GM21367 (cell line): ENCODE data around the gene LYRM7.
"Not testable (repeated sequence)": the region's sequence is repeated elsewhere in the genome, so short reads cannot be mapped to it uniquely, and the experiment has no call there.

ENCODE experiments used
- ATAC-seq: cut with Tn5 transposase; IDR thresholded peaks from one replicate; pipeline ENCODE4 v1.9.1; 2021; ENCODE audit not compliant: unreplicated experiment

The LYRM7 gene

DNA sequence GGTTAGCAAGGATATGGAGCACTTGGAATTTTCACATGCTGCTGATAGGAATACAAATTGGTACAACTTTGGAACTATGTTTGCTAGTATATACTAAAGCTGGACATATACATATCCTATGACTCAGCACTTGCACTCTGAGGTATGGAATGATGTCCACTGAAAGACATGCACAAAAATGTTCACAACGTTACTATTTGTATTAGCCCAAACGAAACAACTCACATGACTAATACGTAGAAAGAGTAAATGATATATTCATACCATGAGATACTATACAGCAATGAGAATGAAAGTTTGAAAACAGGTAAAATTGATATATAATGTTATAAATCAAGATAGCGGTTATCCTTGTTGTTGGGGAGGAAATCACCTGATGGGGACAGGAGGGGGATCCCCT is 47.6 kb downstream of the LYRM7 start:
- ATAC-seq, result no peak

DNA sequence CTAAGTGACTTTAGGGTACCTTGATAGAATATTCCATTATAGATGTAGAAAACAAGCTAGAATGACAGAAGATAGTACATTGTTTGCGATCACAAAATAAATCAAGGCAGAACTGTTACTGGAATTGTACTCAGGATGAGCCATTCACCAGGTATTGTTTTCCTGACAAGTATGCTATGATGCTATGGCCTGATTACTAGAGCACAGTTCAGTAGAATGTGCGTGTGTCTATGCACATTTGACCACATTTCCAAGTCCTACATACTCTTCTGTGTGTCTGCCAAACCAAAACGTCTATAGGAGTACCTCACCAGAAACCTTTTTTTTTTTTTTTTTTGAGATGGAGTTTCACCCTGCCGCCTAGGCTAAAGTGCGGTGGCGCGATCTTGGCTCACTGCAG is 49.8 kb downstream of the LYRM7 start:
- no peak for ATAC-seq

DNA sequence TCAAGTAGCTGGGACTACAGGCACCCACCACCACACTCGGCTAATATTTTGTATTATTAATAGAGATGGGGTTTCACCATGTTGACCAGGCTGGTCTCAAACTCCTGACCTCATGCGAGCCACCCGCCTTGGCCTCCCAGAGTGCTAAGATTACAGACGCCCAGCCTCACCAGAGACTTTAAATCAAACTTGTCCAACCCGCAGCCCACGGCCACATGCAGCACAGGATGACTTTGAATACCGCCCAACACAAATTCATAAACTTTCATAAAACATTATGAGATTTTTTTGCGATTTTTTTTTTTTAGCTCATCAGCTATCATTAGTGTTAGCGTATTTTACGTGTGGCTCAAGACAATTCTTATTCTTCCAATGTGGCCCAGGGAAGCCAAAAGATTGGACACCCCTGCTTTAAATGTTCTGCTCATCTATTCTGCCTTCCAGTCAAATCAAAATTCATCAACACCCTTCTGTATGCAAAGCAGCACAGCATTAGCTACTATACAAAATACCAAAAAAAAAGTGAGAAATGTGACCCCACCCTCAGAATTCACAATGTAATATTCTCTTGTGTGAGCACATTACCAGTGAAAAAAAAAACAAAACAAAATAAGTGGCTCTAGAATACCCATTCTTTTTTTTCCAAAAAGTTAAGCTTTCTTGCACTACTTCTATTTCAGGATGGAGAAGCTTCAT is 50.4 kb downstream of the LYRM7 start:
- ATAC-seq, result no peak

DNA sequence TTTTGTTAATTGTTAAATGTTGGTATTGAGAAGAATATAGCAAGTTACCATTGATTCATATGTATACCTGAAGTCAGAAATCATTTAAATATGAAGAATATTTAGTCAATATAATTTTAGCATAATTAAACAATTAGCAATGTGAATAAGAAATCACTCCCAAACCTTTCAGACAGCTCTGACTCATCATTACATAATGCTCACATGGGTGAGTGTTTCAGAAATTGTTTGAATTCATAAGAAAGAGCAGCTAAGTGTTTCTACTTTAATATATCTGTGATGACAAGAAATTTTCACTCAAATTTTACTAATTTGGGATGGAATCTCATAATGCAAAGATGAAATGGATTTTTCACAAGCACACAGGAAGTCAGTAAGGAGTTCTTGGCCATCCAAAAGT is 51.1 kb downstream of the LYRM7 start:
- no peak for ATAC-seq

DNA sequence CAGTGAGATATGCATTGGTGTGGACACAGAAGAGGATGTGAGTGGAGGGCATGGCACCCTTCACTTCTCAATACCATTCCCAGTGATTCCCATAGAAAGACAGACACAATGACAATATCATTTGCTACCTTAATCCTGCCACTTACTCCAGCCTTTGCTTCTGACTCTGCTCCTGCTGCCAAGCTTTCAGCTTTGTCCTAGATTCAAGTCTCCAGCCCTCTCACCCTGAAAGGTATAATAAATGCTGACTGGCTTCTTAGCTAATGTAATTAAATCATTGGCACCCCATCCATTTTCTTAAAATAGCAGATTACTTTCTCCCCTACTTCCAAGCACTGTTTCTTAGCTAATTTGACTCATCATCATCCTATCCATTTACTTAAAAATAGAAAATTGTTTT is 52.0 kb downstream of the LYRM7 start:
- ATAC-seq, result no peak

DNA sequence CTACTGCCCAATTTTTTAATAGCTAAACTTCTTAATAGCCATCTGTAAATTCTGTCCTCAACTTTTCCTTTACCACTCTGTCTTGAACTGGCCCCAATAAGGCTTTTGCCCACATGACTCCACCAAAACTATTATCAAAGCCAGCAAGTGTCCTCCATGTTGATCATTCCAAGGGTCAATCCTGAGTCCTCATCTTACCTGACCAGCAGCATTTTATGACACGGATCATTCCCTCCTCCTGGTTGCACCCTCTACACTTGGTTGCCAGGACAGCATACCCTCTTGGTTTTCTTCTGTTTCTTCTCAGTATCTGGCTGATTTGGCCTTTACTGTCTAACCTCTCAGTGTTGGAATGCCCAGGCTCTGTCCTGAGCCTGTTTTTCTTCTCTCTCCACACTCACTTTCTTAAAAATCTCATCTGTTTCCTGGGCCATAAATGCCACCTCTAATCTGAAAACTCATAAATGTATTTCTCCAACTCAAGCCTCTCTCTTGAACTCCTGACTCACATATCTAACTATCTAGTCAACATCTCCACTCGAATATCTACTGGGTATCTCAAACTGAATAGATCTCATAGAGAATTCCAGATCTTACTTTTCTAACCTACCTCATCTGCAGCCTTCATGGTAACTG is 53.1 kb downstream of the LYRM7 start:
- no peak for ATAC-seq

DNA sequence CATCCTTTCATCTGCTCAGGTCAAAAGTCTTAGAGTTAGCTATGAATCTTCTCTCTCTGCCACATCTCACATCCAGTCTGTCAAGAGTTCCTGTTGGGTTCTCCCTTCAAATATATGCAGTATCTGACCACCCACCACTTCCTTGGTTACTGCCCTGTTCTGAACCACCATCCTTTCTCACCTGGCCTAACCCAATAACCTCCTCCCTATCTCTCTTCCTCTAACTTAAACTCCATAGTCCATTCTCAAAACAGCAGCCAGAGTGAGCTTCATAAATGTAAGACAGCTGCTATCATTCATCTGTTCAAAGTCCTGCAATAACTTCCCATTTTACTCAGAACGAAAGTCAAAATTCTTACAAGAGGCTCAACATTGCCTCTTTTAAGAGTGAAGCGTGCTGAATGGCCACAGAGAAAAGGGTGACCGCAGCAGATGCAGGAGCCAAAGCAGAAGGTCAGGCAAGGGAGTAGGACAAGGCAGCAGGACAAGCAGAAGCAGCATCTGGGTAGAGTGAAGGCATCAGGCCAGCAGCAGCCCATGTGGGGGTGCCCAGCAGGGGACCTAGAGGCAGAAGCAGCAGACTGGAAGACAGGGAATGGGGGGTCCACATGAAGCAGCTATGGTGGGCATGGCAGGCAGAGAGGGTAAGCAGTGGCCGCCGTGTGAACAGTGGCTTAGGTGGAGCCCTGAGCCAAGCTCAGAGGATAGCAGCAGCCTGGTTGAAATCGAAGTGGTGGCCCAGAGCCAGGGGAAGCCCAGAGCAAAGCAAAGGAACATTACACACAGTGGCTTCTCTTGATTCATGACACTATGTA is 53.9 kb downstream of the LYRM7 start:
- peak; percentile 85 for ATAC-seq

DNA sequence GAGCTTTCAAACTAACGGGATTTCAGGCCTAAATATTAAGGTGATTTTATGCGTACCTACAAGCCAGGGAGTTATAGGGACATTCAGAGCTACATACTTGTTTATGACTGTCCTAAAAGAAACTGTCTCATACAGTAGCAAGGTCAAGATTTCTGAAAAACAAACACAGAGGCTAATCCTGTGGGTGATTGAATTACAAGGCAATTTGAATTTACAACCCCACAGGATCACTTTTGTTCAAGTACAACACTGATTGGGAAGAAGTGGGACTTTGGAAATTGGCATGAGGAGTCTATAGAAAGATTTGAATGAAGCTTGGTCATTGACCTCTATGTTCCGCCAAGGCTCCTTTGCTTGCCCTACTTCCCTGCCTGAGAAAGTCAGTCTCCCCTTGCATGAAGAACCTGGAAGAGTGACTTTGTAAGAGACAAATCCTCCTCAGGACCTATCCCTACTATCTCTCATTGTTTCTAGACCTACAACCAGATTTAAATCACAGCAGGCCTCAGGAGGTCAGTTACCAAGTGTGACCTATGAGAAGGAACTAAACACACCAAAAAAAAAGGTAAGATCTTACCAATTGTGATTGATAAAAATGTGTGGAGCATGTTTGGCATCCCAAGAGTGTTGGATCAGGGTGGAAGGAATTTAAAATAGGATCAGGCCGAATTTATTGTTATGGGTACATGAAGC is 54.7 kb downstream of the LYRM7 start:
- no peak for ATAC-seq

DNA sequence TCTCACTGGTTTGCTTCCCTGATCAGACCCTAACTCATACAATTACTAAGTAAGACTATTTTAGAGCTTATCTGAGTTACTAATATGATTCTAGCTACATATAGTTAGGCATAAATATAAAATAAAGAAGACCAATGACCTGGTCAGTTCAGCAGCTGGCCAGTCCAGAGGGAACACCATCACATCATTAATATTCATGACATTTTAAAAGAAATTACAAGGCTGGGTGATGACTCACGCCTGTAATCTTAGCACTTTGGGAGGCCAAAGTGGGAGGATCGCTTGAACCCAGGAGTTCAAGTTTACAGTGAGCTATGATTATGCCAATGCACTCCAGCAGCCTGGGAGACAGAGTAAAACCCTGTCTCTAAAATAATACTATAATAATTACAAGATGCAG is 56.2 kb downstream of the LYRM7 start:
- no peak for ATAC-seq

DNA sequence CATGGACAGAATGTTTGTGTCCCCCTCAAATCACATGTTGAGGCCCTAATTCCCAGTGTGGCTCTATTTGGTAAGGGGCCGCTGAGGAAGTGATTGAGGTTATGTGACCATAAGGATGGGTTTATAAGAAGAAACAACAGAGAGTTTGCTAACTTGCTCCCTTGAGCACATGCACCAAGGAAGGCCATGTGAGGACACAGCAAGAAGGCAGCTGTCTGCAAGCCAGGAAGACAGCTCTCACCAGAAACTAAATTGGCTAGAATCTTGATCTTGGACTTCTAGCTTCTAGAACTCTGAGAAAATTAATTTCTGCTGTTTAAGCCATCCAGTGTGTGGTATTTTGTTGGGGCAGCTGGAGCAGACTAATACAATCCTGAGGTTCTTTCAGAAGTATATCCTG is 57.9 kb downstream of the LYRM7 start:
- ATAC-seq, result no peak

DNA sequence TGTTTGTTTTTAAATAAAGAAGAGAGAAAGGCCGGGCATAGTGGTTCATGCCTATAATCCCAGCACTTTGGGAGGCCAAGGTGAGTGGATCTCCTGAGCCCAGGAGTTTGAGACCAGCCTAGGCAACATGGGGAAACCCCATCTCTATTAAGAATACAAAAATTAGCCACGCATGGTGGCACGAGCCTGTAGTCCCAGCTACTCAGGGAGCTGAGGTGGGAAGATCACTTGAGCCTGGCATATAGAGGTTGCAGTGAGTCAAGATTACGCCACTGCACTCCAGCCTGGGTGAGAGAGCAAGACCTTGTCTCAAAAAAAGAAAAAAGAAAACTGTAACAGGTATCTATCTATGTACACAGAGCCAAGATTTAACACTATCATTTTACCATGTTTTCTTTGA is 58.9 kb downstream of the LYRM7 start:
- ATAC-seq, result no peak

DNA sequence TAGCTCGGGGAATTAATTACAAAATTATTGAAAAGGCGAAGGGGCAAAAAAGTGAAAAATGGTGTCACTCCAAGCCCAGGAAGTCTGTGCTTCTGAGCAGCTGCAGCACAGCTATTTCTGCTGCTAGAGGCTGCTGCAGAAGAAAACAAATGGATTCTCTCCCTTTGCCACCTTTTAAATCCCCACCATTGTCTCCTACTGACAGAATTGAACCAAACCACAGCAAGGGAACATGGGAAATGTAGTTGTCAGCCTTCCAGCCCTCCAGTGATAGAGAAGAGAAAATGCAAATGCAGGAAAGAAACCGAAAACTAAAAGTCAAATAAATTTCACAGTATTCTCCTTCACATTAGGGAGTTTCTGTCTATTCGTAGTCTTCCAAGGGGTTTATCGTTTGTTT is 59.7 kb downstream of the LYRM7 start:
- ATAC-seq, result peak; percentile 82

DNA sequence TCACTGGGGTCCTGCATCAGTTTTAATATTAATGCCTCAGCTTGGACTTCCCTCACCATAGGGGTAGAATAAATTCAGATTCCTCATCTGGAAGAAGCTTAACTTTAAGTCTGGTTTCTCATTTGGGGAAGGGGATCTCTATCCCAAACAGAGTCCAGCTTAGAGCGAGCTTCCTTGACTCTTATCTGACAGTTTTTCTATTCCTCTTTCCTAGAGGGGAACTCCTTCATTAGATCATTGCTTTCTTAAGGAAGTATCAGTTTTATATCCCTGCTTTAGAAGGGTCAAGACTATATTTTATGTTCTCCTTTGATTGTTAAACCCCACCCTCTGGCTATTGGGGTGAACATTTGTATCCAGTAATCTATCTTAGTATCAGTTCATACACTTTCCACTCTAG is 68.9 kb downstream of the LYRM7 start:
- no peak for ATAC-seq

DNA sequence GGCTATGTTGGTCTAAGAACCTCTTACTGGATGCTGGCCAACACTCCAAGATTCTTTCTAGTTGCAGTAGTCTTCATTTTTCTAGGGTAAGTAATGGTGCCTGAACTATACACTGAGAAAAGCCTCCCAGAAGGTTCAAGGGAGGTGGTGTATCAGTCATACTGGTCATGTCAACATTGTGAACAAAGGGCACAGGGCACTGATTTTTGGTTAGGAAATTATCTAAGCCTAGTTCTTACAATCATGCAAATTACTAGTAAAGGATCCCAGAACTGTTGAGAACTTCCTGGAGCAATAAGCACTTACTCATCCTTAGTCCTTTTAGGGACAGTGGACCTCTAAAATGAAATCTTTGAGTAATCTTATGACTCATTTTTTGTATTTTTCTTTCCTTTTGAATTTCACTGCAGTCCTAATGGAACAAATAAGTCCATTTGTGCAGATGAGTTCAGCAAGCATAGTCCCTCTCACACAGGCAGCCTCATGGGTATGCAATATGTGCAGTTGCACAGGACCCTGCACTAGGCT is 72.0 kb downstream of the LYRM7 start:
- no peak for ATAC-seq

DNA sequence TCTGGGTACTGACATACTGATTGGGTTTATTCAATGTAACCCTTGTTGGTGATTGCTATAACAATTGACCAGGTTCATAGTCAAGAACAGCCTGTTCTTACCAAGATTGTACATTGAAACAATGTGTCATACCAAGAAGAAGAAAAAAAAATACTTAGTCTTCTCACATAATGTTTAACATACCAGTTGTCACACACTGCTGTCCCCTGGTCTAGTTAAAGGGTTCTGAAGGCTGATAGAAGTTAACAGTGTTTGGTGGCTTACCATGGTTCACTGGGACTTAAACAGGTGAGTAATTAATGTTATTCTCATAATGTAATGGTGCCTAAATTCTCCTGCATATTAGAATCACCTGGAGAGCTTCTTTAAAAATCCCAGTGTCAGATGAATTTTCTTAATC is 74.6 kb downstream of the LYRM7 start:
- no peak for ATAC-seq

DNA sequence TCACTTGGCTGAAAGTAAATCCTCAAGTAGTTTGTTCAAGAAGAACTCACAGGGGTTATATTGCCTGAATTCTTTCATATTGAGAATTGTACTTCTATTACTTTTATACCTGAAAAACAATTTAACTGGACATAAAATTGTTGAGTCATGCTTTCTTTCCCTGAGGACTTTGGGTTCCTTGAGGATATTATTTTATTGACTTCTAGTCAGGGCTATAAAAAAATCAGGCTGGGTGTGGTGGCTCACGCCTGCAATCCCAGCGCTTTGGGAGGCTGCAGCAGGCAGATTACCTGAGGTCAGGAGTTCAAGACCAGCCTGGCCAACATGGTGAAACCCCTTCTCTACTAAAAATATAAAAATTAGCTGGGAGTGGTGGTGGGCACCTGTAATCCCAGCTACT is 75.2 kb downstream of the LYRM7 start:
- no peak for ATAC-seq

DNA sequence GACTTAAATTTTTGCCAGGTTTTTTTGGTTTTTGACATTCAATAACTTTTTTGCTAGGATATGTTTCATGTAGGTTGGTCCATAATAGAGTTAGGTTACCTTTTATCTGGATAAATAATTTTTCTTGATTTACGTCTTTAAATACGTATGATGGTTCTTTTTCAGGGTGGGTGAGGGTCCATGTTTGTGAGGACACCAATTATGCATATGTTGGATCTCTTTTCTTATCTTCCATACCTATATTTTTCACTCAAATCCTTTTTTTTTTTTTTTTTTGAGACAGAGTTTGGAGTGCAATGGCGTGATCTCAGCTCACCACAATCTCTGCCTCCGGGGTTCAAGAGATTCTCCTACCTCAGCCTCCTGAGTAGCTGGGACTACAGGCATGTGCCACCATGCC is 75.8 kb downstream of the LYRM7 start:
- no peak for ATAC-seq

DNA sequence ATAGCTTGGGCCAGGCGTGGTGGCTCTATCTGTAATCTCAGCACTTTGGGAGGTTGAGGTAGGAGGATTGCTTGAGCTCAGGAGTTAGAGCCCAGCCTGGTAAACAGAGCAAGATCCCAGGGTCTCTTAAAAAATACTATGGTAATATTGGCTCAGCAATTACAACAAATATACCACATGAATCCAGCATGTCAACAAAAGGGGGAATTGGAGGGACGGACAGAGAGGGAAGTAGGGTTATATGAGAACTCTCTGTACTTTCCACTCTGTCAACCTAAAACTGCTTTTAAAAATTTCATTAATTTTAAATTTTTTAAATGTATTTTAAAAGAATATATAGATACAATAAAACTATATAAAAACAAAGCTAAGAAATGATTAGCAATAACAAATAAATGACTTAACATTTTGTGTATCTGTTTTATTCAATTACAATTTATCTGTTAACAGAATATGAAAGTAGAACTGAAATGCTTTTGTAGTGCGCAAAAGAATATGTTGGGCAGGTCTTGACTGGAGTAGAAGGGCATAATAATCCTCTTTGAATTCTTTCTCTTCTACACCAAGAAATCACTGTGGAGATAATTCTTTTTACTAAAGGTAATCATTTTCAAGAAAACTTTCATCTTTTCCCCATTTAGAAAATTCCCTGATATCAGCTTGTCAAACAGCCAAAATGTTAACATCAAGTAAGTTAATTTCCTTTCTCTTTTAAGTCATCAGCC is 80.2 kb downstream of the LYRM7 start:
- ATAC-seq, result no peak

DNA sequence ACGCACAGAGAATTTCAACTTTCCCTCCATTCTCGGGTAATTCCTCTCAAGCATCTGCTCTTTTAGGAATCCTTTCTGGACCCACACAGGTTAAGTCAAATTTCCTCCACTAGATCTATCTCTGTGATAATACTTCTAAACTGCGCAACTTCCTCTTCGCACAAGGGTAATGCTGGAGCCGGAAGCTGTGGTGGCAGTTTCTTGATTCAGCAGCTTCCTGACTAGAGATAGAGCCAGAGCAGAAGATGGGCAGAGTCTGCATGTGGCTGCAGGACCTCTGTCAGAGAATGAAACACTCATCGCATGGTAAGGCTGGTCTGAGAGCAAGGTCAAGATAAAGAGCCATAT is 82.1 kb downstream of the LYRM7 start:
- peak; percentile 82 for ATAC-seq

DNA sequence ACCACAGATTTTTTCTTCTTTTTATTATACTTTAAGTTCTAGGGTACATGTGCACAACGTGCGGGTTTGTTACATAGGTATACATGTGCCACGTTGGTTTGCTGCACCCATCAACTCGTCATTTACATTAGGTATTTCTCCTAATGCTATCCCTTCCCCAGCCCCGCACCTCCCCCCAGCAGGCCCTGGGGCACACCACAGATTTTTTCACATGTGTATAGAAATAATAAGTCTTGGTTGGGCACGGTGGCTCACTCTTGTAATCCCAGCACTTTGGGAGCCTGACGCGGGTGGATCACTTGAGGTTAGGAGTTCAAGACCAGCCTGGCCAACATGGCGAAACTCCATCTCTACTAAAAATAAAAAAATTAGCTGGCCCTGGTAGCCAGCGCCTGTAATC is 83.3 kb downstream of the LYRM7 start:
- not testable (repeated sequence) for ATAC-seq

DNA sequence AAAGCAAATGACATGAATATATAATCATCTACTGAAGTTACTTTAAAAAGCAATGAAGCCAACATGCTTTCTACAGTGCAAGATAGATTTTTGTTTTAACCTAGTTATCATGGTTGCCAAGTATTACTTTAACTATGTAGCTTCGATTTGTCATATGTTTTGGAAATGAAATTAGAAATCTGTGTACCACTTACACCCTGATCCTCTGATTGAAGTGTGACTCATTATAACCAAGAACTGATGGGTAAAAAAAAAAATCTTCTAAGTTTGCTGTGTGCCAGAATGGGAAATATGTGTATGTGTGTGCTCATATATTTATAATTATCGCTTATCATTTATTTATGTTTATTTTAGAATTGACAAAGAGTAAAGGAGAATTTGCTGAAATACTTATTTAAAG is 84.0 kb downstream of the LYRM7 start:
- ATAC-seq, result no peak
